ENCODE measurements around the gene ANKS1A.

The ANKS1A gene

DNA sequence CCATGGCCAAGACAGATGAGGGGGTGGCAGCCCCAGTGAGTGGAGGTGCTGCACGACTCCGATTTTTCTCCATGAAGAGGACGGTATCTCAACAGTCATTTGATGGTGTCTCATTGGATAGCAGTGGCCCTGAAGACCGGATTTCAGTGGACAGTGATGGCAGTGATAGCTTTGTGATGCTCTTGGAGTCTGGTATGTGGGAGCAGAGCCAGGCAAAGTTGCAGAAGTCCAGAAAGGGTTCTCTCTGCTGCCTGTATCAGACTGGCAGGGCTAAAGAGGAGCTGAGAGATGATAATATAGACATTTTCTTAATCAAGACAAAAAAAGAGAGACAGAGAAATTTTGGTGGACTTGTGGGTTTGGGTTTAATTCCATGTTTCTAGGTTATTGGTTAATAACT, 25.0 kb upstream of the ANKS1A start:
- no peaks in the 10 kb centered on the region for H3K27me3 ChIP-seq (ENCODE audit: control insufficient read depth, insufficient read depth, low read length, poor library complexity, severe bottlenecking)
- no peaks in the 10 kb centered on the region for H3K4me1 ChIP-seq (ENCODE audit: control insufficient read depth, insufficient read depth, low read length)
- no peak overlapping the region for H3K4me3 ChIP-seq (ENCODE audit: insufficient read depth, low read depth, low read length)
- peaks cover 15% of the 10 kb centered on the region for H3K36me3 ChIP-seq (ENCODE audit: control insufficient read depth, insufficient read depth, low read length)
- H3K9me3 ChIP-seq (ENCODE audit: control insufficient read depth, low read length): no peaks in the 10 kb centered on the region
- H3K27ac ChIP-seq (ENCODE audit: insufficient read depth, low read depth, low read length, poor library complexity, severe bottlenecking): no peak overlapping the region
- WGBS, 2 experiments: 92% methylated on average over 4 of the region's 4 CpGs

DNA sequence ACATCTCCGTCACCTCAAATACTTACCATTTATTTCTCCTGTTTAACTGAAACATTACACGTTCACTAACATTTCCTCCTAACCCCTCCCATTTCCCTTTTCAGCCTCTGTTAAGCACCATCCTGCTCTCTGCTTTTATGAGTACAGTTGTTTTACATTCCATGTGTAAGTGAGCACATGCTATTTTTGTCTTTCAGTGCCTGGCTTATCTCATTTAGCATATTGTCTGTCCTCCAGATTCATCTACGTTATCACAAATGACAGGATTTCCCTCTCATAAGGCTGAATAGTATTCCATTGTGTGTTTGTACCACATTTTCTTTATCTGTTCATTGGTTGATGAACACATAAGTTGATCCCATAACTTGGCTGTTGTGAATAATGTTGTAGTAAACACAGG, 23.9 kb upstream of the ANKS1A start:
- Histone ChIP-seq H3K27me3 (ENCODE audit: control insufficient read depth, insufficient read depth, low read length, poor library complexity, severe bottlenecking) (no peaks in the 10 kb centered on the region), H3K36me3 (ENCODE audit: control insufficient read depth, insufficient read depth, low read length) (peaks cover 8% of the 10 kb centered on the region), H3K27ac (ENCODE audit: insufficient read depth, low read depth, low read length, poor library complexity, severe bottlenecking) (no peak overlapping the region), H3K4me1 (ENCODE audit: control insufficient read depth, insufficient read depth, low read length) (no peaks in the 10 kb centered on the region), H3K4me3 (ENCODE audit: insufficient read depth, low read depth, low read length) (no peak overlapping the region), H3K9me3 (ENCODE audit: control insufficient read depth, low read length) (no peaks in the 10 kb centered on the region)
- WGBS, 2 experiments: 88 to 98% methylated on average over 3 of the region's 3 CpGs

DNA sequence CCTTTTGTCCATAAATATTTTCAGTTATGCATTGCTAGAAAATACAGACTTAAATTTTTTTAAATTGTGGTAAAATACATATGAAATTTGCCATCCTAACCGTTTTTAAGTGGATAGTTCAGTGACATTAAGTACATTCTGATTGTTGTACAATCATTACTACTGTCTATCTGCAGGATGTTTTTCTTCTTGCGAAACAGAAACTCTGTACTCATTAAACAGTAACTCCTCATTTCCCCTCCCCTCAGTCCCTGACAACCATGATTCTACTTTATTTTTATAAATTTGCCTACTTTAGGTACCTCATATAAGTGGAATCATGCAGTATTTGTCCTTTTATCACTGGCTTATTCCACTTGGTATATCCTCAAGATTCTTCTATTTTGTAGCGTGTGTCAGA, 22.5 kb upstream of the ANKS1A start:
- H3K4me3 ChIP-seq (ENCODE audit: insufficient read depth, low read depth, low read length): no peak overlapping the region
- WGBS, 2 experiments: 90% methylated on average over 2 of the region's 3 CpGs

DNA sequence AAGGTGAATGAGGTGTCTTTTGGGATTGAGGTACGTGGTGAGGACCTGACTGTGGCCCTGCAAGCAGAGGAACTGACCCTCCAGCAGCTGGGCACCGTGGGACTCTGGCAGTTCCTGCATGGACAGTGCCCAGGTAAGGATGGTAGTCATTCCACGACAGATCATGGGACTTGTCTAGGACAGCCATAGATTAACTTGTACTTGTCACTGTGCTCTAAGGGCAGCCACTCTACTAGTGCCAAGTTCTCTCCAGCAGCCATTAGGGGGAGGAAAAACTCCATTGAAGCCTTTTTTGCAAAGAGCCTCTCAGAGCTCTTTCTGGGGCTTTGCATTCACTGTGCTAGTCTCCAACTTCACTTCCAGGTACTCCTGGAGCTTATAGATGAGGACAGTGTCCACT, 21.6 kb upstream of the ANKS1A start:
- WGBS, 2 experiments: 93 to 97% methylated on average over 3 of the region's 3 CpGs

More for the DNA sequence above, 22.5 kb upstream of the ANKS1A start:
- H3K27me3 ChIP-seq (ENCODE audit: control insufficient read depth, insufficient read depth, low read length, poor library complexity, severe bottlenecking): no peaks in the 10 kb centered on the region
- no peaks in the 10 kb centered on the region for H3K9me3 ChIP-seq (ENCODE audit: control insufficient read depth, low read length)
- peaks cover 8% of the 10 kb centered on the region for H3K36me3 ChIP-seq (ENCODE audit: control insufficient read depth, insufficient read depth, low read length)
- H3K27ac ChIP-seq (ENCODE audit: insufficient read depth, low read depth, low read length, poor library complexity, severe bottlenecking): no peak overlapping the region
- H3K4me1 ChIP-seq (ENCODE audit: control insufficient read depth, insufficient read depth, low read length): no peaks in the 10 kb centered on the region

DNA sequence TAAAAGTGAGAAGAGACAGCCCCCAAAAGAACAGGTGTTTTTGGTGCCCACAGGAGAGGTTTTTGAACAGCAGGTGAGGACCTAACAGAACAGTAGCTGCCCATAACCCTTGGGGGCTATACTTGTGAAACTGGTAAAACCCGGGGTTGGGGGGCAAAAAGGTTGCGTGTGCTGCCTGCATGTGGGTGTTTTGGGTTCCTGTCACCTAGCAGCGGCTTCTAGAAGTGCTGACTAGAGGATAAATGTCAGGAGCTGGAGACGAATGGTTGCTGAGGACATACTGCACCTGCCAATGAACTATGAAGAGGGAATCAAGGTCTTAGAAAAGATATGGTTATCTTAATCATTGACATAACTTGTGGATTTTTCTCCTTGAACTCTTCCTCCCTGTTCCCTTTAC, 17.2 kb upstream of the ANKS1A start:
- Histone ChIP-seq H3K27me3 (ENCODE audit: control insufficient read depth, insufficient read depth, low read length, poor library complexity, severe bottlenecking) (no peaks in the 10 kb centered on the region), H3K4me3 (ENCODE audit: insufficient read depth, low read depth, low read length) (no peak overlapping the region), H3K9me3 (ENCODE audit: control insufficient read depth, low read length) (no peaks in the 10 kb centered on the region), H3K27ac (ENCODE audit: insufficient read depth, low read depth, low read length, poor library complexity, severe bottlenecking) (no peak overlapping the region), H3K36me3 (ENCODE audit: control insufficient read depth, insufficient read depth, low read length) (peaks cover 22% of the 10 kb centered on the region), H3K4me1 (ENCODE audit: control insufficient read depth, insufficient read depth, low read length) (no peaks in the 10 kb centered on the region)
- WGBS, 2 experiments: 92 to 95% methylated on average over 4 of the region's 4 CpGs

More for the DNA sequence above, 21.6 kb upstream of the ANKS1A start:
- Histone ChIP-seq H3K27ac (ENCODE audit: insufficient read depth, low read depth, low read length, poor library complexity, severe bottlenecking) (no peak overlapping the region), H3K27me3 (ENCODE audit: control insufficient read depth, insufficient read depth, low read length, poor library complexity, severe bottlenecking) (no peaks in the 10 kb centered on the region), H3K36me3 (ENCODE audit: control insufficient read depth, insufficient read depth, low read length) (peaks cover 14% of the 10 kb centered on the region), H3K9me3 (ENCODE audit: control insufficient read depth, low read length) (no peaks in the 10 kb centered on the region), H3K4me1 (ENCODE audit: control insufficient read depth, insufficient read depth, low read length) (no peaks in the 10 kb centered on the region), H3K4me3 (ENCODE audit: insufficient read depth, low read depth, low read length) (no peak overlapping the region)

DNA sequence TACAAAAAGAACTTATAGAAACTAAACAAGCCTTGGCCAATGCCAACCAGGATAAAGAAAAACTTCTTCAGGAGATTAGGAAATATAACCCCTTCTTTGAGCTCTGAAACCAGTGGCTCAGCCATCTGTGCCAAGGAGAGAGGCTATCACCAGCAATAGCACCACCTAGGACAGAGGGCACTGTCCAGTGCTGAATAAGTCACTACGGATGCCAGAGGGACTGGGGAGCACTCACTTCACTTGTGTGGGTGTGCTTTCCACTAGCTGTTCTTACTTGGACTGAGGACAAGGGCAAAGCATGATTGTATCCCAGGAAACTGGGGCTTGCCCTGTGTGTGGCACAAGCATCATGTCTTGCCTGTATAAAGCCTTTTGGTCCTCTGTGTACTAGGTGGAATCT, 16.7 kb upstream of the ANKS1A start:
- Histone ChIP-seq H3K9me3 (ENCODE audit: control insufficient read depth, low read length) (no peaks in the 10 kb centered on the region), H3K4me1 (ENCODE audit: control insufficient read depth, insufficient read depth, low read length) (no peaks in the 10 kb centered on the region)

DNA sequence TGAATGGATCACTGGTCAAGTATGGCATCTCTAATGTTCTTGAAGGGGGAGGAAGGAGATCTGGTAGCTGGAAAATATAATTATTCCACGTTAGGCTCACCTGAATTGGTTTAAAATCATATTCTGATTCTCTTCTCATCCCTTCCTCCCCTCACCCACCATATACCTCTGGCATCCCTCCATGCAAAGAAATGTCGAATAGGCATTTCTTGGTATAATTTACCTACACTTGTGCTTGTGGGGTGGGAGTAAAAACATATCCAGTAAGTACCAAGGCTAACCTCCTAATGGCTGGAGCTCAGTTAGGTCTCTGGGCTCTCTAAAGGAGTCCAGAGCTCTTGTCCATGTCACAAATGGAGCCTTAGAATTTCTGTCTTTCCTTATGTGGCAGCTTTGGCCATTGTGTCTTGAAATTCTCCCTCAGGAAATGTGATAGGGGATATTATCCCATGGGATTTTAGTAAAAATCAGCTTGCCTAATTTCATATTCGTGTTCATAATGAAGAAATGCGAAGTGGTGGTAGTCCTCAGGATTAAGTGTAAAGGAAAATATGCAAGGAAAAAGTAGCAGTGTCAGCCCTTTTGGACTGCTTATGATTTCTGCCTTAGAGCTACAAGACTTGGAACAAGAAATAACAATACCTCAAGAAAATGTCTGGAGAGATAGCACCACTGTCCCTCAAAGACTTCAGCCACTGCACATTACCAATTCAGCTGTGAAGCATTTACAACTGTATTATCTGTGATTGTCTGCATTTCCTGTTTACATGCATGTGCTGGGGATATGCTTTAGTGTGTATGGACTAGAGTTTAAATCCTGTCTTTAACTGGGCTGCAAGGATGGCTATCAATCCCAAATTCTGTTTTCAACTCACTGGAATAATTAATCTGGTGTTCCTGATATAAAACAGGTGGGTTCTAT, 13.5 kb upstream of the ANKS1A start:
- Histone ChIP-seq H3K27me3 (ENCODE audit: control insufficient read depth, insufficient read depth, low read length, poor library complexity, severe bottlenecking) (no peaks in the 10 kb centered on the region), H3K4me3 (ENCODE audit: insufficient read depth, low read depth, low read length) (no peak overlapping the region), H3K36me3 (ENCODE audit: control insufficient read depth, insufficient read depth, low read length) (peaks cover 30% of the 10 kb centered on the region), H3K27ac (ENCODE audit: insufficient read depth, low read depth, low read length, poor library complexity, severe bottlenecking) (no peak overlapping the region), H3K9me3 (ENCODE audit: control insufficient read depth, low read length) (no peaks in the 10 kb centered on the region), H3K4me1 (ENCODE audit: control insufficient read depth, insufficient read depth, low read length) (no peaks in the 10 kb centered on the region)
- 87 to 93% methylated on average over 3 to 4 of the region's 4 CpGs for WGBS, 2 experiments

More for the DNA sequence above, 16.7 kb upstream of the ANKS1A start:
- WGBS, 2 experiments: 75 to 82% methylated on average over 1 of the region's 1 CpG
- no peak overlapping the region for H3K27ac ChIP-seq (ENCODE audit: insufficient read depth, low read depth, low read length, poor library complexity, severe bottlenecking)
- peaks cover 24% of the 10 kb centered on the region for H3K36me3 ChIP-seq (ENCODE audit: control insufficient read depth, insufficient read depth, low read length)
- no peaks in the 10 kb centered on the region for H3K27me3 ChIP-seq (ENCODE audit: control insufficient read depth, insufficient read depth, low read length, poor library complexity, severe bottlenecking)
- H3K4me3 ChIP-seq (ENCODE audit: insufficient read depth, low read depth, low read length): no peak overlapping the region

DNA sequence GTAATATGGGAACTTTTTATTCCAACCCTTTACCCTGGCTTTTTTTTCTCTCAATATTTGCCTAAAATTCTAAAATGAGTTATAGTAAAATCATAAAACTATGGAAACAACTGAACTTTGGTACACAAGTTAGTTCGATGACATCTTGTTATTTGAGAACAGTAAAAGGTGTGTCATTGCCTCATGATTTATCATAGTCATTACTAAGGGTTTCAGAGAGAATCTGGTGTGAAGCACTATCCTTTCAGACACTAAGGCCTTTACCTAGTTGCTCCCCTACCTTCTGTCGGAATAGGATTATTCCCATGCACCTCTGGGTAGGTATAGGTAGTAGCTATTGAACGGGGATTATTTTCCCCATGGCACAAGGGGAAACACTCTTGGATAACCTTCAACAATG, 12.6 kb upstream of the ANKS1A start:
- 95 to 100% methylated on average over 2 to 3 of the region's 3 CpGs for WGBS, 2 experiments

DNA sequence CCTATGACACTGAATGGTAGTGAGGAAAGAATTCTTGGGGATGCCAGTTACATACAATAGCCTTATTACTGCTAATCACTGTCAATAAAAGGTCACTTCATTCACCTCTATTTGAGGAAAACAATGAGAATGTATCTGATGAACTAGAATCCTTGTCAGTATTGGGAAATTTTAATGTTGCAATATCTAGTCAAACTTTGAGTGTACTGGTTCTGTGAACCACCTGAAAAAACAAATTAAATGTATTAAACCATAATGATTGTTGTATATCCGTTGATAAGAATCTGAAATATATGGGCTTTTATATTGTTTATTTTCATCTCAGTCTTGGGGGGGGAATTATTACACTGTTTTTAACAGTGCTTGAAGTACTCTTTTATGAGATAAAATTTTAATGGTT, 11.8 kb upstream of the ANKS1A start:
- WGBS, 2 experiments: 75 to 100% methylated on average over 1 of the region's 1 CpG
- Histone ChIP-seq H3K4me1 (ENCODE audit: control insufficient read depth, insufficient read depth, low read length) (no peaks in the 10 kb centered on the region), H3K27me3 (ENCODE audit: control insufficient read depth, insufficient read depth, low read length, poor library complexity, severe bottlenecking) (no peaks in the 10 kb centered on the region), H3K4me3 (ENCODE audit: insufficient read depth, low read depth, low read length) (no peak overlapping the region), H3K36me3 (ENCODE audit: control insufficient read depth, insufficient read depth, low read length) (peaks cover 27% of the 10 kb centered on the region), H3K9me3 (ENCODE audit: control insufficient read depth, low read length) (no peaks in the 10 kb centered on the region), H3K27ac (ENCODE audit: insufficient read depth, low read depth, low read length, poor library complexity, severe bottlenecking) (no peak overlapping the region)

More for the DNA sequence above, 12.6 kb upstream of the ANKS1A start:
- no peaks in the 10 kb centered on the region for H3K4me1 ChIP-seq (ENCODE audit: control insufficient read depth, insufficient read depth, low read length)
- H3K9me3 ChIP-seq (ENCODE audit: control insufficient read depth, low read length): no peaks in the 10 kb centered on the region
- H3K4me3 ChIP-seq (ENCODE audit: insufficient read depth, low read depth, low read length): no peak overlapping the region
- no peak overlapping the region for H3K27ac ChIP-seq (ENCODE audit: insufficient read depth, low read depth, low read length, poor library complexity, severe bottlenecking)
- H3K36me3 ChIP-seq (ENCODE audit: control insufficient read depth, insufficient read depth, low read length): peaks cover 30% of the 10 kb centered on the region
- no peaks in the 10 kb centered on the region for H3K27me3 ChIP-seq (ENCODE audit: control insufficient read depth, insufficient read depth, low read length, poor library complexity, severe bottlenecking)

DNA sequence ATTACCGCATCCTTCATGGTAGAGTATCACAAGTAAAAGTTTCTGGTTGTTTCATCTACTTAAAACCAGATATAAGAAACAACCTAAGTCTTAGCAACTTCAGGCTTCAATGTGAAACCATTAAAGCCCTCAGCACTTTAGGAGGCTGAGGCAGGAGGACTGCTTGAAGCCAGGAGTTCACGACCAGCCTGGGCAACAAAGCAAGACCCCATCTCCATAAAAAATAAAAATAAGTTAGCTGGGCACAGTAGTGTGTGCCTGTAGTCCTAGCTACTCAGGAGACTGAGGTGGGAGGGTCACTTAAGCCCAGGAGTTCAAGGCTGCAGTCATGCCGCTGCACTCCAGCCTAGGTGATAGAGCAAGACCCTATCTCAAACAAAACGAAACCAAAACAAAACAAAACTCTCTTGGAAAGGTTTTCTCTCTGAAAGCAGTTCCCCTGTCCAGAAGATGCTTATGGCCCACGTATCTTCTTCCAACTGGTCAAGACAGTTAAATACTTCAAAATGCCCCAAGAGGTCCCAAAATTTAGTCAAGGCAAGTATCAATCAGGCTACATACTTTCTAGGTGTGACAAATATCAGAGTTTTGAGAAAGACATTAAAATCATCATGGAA, 11.1 kb upstream of the ANKS1A start:
- WGBS, 2 experiments: 93 to 95% methylated on average over 5 of the region's 5 CpGs
- peaks cover 20% of the 10 kb centered on the region for H3K36me3 ChIP-seq (ENCODE audit: control insufficient read depth, insufficient read depth, low read length)

More for the DNA sequence above, 11.1 kb upstream of the ANKS1A start:
- Histone ChIP-seq H3K9me3 (ENCODE audit: control insufficient read depth, low read length) (no peaks in the 10 kb centered on the region), H3K27me3 (ENCODE audit: control insufficient read depth, insufficient read depth, low read length, poor library complexity, severe bottlenecking) (no peaks in the 10 kb centered on the region), H3K4me1 (ENCODE audit: control insufficient read depth, insufficient read depth, low read length) (no peaks in the 10 kb centered on the region), H3K4me3 (ENCODE audit: insufficient read depth, low read depth, low read length) (no peak overlapping the region), H3K27ac (ENCODE audit: insufficient read depth, low read depth, low read length, poor library complexity, severe bottlenecking) (no peak overlapping the region)
